H9 (cell line): Measurements from ENCODE around the gene PLCD3. TPM values are rescaled to one million over a fixed set of nuclear protein-coding genes. Genes with fewer than 3 reads are reported as not detected.
A peak's percentile ranks its signal among the peaks of the same experiment; 100 is the strongest.

Source experiments
- DNase-seq: peaks from one replicate; pipeline ENCODE4 v3.0.0-alpha.2; 2017
- H2AFZ ChIP-seq: one replicate; pipeline ENCODE4 v1.6.1; 2013; ENCODE audit warnings: mild to moderate bottlenecking, low read length, control low read depth, moderate library complexity
- H2AK5ac ChIP-seq: 2 replicates; pipeline ENCODE4 v1.6.1; 2013; ENCODE audit warnings: low read length, control low read depth, mixed read lengths; ENCODE audit not compliant: insufficient read length
- H2BK120ac ChIP-seq: one replicate; pipeline ENCODE4 v1.6.1; 2013; ENCODE audit warnings: low read depth, mild to moderate bottlenecking, low read length, control low read depth, inconsistent platforms; ENCODE audit not compliant: poor library complexity, severe bottlenecking
- H2BK12ac ChIP-seq: 2 replicates; pipeline ENCODE4 v1.6.1; 2013; ENCODE audit warnings: low read length, control low read depth, mixed read lengths, low read depth; ENCODE audit not compliant: insufficient read length
- H2BK15ac ChIP-seq: 2 replicates; pipeline ENCODE4 v1.6.1; 2013; ENCODE audit warnings: low read depth, low read length, control low read depth
- H2BK20ac ChIP-seq: one replicate; pipeline ENCODE4 v1.6.1; 2013; ENCODE audit warnings: low read depth, mild to moderate bottlenecking, low read length, control low read depth, inconsistent platforms; ENCODE audit not compliant: poor library complexity, severe bottlenecking
- H2BK5ac ChIP-seq: 2 replicates; pipeline ENCODE4 v1.6.1; 2013; ENCODE audit warnings: low read length, control low read depth, mixed read lengths; ENCODE audit not compliant: insufficient read length
- H3K14ac ChIP-seq: 2 replicates; pipeline ENCODE4 v1.6.1; 2013; ENCODE audit warnings: low read length, control low read depth; ENCODE audit not compliant: insufficient read depth
- H3K18ac ChIP-seq: 2 replicates; pipeline ENCODE4 v1.6.1; 2013; ENCODE audit warnings: low read depth, mild to moderate bottlenecking, mixed read lengths, low read length, control low read depth; ENCODE audit not compliant: insufficient read length
- H3K23ac ChIP-seq: 2 replicates; pipeline ENCODE4 v1.6.1; 2013; ENCODE audit warnings: low read length, control low read depth, mixed read lengths, low read depth; ENCODE audit not compliant: insufficient read length
- H3K23me2 ChIP-seq: 2 replicates; pipeline ENCODE4 v1.6.1; 2013; ENCODE audit warnings: low read depth, mild to moderate bottlenecking, mixed read lengths, low read length, control low read depth; ENCODE audit not compliant: insufficient read length, poor library complexity, severe bottlenecking
- H3K27ac ChIP-seq: 2 replicates; pipeline ENCODE4 v1.5.1; 2013; ENCODE audit warnings: low read length, control low read depth, mixed read lengths, low read depth; ENCODE audit not compliant: insufficient read length
- H3K27me3 ChIP-seq: 2 replicates; pipeline ENCODE4 v1.6.1; 2013; ENCODE audit warnings: low read length, control low read depth, inconsistent platforms; ENCODE audit not compliant: insufficient read depth
- H3K4ac ChIP-seq: 2 replicates; pipeline ENCODE4 v1.6.1; 2013; ENCODE audit warnings: low read depth, mild to moderate bottlenecking, control low read depth, inconsistent platforms, low read length, moderate library complexity
- H3K4me1 ChIP-seq: 2 replicates; pipeline ENCODE4 v1.6.1; 2013; ENCODE audit warnings: low read length, control low read depth, inconsistent platforms; ENCODE audit not compliant: insufficient read depth
- H3K4me2 ChIP-seq: 2 replicates; pipeline ENCODE4 v1.6.1; 2013; ENCODE audit warnings: low read length, control low read depth, mixed read lengths; ENCODE audit not compliant: insufficient read length, insufficient read depth
- H3K56ac ChIP-seq: 2 replicates; pipeline ENCODE4 v1.6.1; 2013; ENCODE audit warnings: low read depth, mild to moderate bottlenecking, mixed read lengths, low read length, control low read depth; ENCODE audit not compliant: insufficient read length
- H3K79me1 ChIP-seq: 2 replicates; pipeline ENCODE4 v1.6.1; 2013; ENCODE audit warnings: low read depth, mild to moderate bottlenecking, moderate library complexity, low read length, control low read depth, inconsistent platforms; ENCODE audit not compliant: insufficient read depth, poor library complexity, severe bottlenecking
- H3K79me2 ChIP-seq: 2 replicates; pipeline ENCODE4 v1.6.1; 2013; ENCODE audit warnings: low read length, control low read depth, inconsistent platforms; ENCODE audit not compliant: insufficient read depth
- H3K9ac ChIP-seq: 2 replicates; pipeline ENCODE4 v1.6.1; 2013; ENCODE audit warnings: low read length, control low read depth, mixed read lengths; ENCODE audit not compliant: insufficient read length; ENCODE audit errors: extremely low read depth
- H3K9me3 ChIP-seq: one replicate; pipeline ENCODE4 v1.6.1; 2013; ENCODE audit warnings: low read depth, low read length, inconsistent platforms; ENCODE audit not compliant: control insufficient read depth
- H3T11ph ChIP-seq: one replicate; pipeline ENCODE4 v1.6.1; 2013; ENCODE audit warnings: mild to moderate bottlenecking, low read length, control low read depth, inconsistent platforms
- H4K20me1 ChIP-seq: one replicate; pipeline ENCODE4 v1.6.1; 2013; ENCODE audit not compliant: control insufficient read depth, insufficient read length, insufficient read depth
- H4K5ac ChIP-seq: 2 replicates; pipeline ENCODE4 v1.6.1; 2013; ENCODE audit warnings: low read depth, mild to moderate bottlenecking, mixed read lengths, low read length, control low read depth; ENCODE audit not compliant: insufficient read length
- H4K8ac ChIP-seq: replicated peaks from 2 replicates; pipeline ENCODE4 v1.6.1; 2013; ENCODE audit warnings: low read length, control low read depth, mixed read lengths, low read depth; ENCODE audit not compliant: insufficient read length
- H4K91ac ChIP-seq: 2 replicates; pipeline ENCODE4 v1.6.1; 2013; ENCODE audit warnings: low read depth, mild to moderate bottlenecking, moderate library complexity, mixed read lengths, low read length, control low read depth; ENCODE audit not compliant: insufficient read length
- H3K27ac Mint-ChIP-seq, 3 experiments: 2 replicates in 2 of 3; 3 replicates in 1 of 3; pipeline ENCODE4 v1.8.0; 2020 to 2021; ENCODE audit warnings: mixed read lengths in 3 of 3, mild to moderate bottlenecking in 1 of 3, moderate library complexity in 1 of 3
- H3K27me3 Mint-ChIP-seq: 2 replicates; pipeline ENCODE4 v1.8.0; 2021; ENCODE audit warnings: low read depth, mild to moderate bottlenecking, moderate library complexity, mixed read lengths
- H3K36me3 Mint-ChIP-seq, 3 experiments: 2 replicates in 2 of 3; 3 replicates in 1 of 3; pipeline ENCODE4 v1.8.0; 2020 to 2021; ENCODE audit warnings: low read depth in 3 of 3, mixed read lengths in 3 of 3; ENCODE audit not compliant: insufficient read depth in 1 of 3
- H3K4me1 Mint-ChIP-seq, 2 experiments: 2 replicates each; pipeline ENCODE4 v1.8.0; 2020; ENCODE audit warnings: mixed read lengths in 2 of 2
- H3K4me3 Mint-ChIP-seq, 2 experiments: 2 replicates in 1 of 2; 3 replicates in 1 of 2; pipeline ENCODE4 v1.8.0; 2020 to 2021; ENCODE audit warnings: mild to moderate bottlenecking in 2 of 2, mixed read lengths in 2 of 2, moderate library complexity in 1 of 2
- H3K9me3 Mint-ChIP-seq, 2 experiments: 2 replicates in 1 of 2; 3 replicates in 1 of 2; pipeline ENCODE4 v1.8.0; 2020; ENCODE audit warnings: mild to moderate bottlenecking in 2 of 2, mixed read lengths in 2 of 2, moderate library complexity in 1 of 2
- WGBS: extraction: QIAGEN DNeasy Blood & Tissue Kit; methylation state at CpG from one replicate; pipeline ENCODE4 v1.1.7; 2013; ENCODE audit warnings: missing lambda C conversion rate, low lambda C conversion rate, mixed read lengths; ENCODE audit not compliant: insufficient read length; ENCODE audit errors: extremely low coverage; 5-methylcytosine and 5-hydroxymethylcytosine counted together
- total RNA-seq: library from RNA; stranded (reverse); gene quantifications from 2 replicates; pipeline ENCODE4 v1.2.1, GENCODE V29; 2021
- TF ChIP-seq, protein P1 (sequence below): fragments of 200-600 bp; sonication (generic); conservative IDR thresholded peaks from 3 replicates; pipeline ENCODE4 v1.8.0; 2021; ENCODE audit warnings: antibody characterized with exemption, mild to moderate bottlenecking

PLCD3 gene
- total RNA-seq, 1 experiment from 2014 or later = 41.6 TPM

DNA sequence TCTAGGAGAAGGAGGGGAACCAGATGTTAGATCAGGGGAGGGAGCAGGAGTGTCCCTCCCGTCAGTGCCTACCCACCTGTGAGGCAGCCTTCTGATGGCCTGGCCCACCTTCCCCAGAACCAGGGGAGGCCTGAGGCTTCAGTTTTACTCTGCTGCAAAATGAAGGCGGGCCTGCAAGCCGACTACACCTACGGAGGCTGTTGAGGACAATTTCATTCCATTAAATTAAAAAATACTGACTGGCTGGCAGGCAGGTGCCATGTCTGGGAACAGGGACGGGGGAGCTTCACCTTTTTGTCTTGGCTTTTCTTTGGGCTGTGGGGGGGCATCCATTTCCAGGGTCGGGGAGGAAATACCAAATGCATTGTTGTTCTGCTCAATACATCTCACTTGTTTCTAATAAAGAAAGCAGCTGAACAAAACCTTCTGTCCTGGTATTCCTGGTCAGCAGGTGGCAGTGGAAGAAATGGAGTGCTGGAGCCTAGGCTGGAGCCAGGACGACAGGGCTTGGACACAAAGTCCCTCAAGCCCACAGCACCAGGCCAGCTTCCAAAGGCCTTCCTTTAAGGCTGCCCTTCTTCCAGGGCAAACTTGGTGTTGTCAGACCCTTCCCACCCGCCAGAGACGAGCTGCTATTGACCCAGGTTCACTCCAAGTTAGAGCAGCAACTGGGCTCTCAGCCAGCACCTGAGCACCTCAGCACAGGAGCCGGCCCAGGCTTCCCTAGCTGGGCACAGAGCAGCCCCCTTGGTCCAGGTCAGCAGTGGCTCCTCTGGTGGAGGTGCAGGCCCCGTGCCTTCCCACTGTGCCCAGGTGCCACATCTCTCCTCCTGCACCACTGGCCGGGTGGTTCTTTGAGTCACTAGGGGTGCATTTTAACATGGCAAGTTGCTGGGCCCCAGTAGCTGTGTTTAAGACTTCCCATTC, 23.5 kb downstream of the PLCD3 start:
- H3K36me3 Mint-ChIP-seq = peaks cover 5 to 52% (median 47%) of the 10 kb centered on the region in 3 experiments; a peak in 6 of 7 replicates
- Histone ChIP-seq H3K14ac (no peak overlapping the region), H3K9ac (no peak overlapping the region), H4K5ac (no peak overlapping the region), H2BK12ac (no peak overlapping the region), H3K56ac (no peak overlapping the region), H3K9me3 (no peaks in the 10 kb centered on the region), H3K27me3 (no peaks in the 10 kb centered on the region), H3K4me2 (no peak overlapping the region), H3K4ac (no peak overlapping the region), H3K4me1 (no peaks in the 10 kb centered on the region), H3K79me1 (no peaks in the 10 kb centered on the region), H3T11ph (no peak overlapping the region), H3K23ac (no peak overlapping the region), H2BK15ac (no peak overlapping the region), H4K91ac (no peak overlapping the region), H2BK120ac (no peak overlapping the region), H3K18ac (no peak overlapping the region), H2BK20ac (no peak overlapping the region), H4K20me1 (no peaks in the 10 kb centered on the region), H2BK5ac (no peak overlapping the region), H2AFZ (no peak overlapping the region), H3K27ac (no peak overlapping the region), H2AK5ac (no peak overlapping the region), H4K8ac (no peak overlapping the region), H3K79me2 (no peaks in the 10 kb centered on the region), H3K23me2 (no peaks in the 10 kb centered on the region)
- peak overlapping the region in 1 of 3 experiments; percentile 68; a peak in 3 of 7 replicates for H3K27ac Mint-ChIP-seq
- H3K4me1 Mint-ChIP-seq = peaks cover 0 to 9% of the 10 kb centered on the region in 2 experiments; a peak in 2 of 4 replicates
- no peak overlapping the region for H3K4me3 Mint-ChIP-seq
- no peak for DNase-seq
- no peaks in the 10 kb centered on the region for H3K9me3 Mint-ChIP-seq
- TF ChIP-seq, protein P1, sequence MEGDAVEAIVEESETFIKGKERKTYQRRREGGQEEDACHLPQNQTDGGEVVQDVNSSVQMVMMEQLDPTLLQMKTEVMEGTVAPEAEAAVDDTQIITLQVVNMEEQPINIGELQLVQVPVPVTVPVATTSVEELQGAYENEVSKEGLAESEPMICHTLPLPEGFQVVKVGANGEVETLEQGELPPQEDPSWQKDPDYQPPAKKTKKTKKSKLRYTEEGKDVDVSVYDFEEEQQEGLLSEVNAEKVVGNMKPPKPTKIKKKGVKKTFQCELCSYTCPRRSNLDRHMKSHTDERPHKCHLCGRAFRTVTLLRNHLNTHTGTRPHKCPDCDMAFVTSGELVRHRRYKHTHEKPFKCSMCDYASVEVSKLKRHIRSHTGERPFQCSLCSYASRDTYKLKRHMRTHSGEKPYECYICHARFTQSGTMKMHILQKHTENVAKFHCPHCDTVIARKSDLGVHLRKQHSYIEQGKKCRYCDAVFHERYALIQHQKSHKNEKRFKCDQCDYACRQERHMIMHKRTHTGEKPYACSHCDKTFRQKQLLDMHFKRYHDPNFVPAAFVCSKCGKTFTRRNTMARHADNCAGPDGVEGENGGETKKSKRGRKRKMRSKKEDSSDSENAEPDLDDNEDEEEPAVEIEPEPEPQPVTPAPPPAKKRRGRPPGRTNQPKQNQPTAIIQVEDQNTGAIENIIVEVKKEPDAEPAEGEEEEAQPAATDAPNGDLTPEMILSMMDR = no peak
- no CpG with 5 or more reads among the region's 12 CpGs for WGBS
- peaks cover 2% of the 10 kb centered on the region; the same call in 1 of the 2 replicates for H3K27me3 Mint-ChIP-seq
